Measurements from ENCODE around the gene GMPPB. TPM values are rescaled to one million over a fixed set of nuclear protein-coding genes. Genes with fewer than 3 reads are reported as not detected.
"Not testable (repeated sequence)": the region's sequence is repeated elsewhere in the genome, so short reads cannot be mapped to it uniquely, and the experiment has no call there.

Gene GMPPB
- total and polyA plus RNA-seq, 4 donors: 10.8 to 81.2 (median 46.1) TPM

- whole genome bisulfite sequencing, 2 donors: 88 to 91% methylated on average over 15 to 16 of the region's 16 CpGs
- H3K9me3 ChIP-seq (ENCODE audit: control insufficient read depth in 4 of 4, insufficient read depth in 3 of 4, low read length in 3 of 4): no peaks in the 10 kb centered on the region
- TF ChIP-seq CTCF (IDR thresholded peaks at IDR 0.05; ENCODE audit: control extremely low read depth, extremely low read depth): no peak
- no peak overlapping the region for H3K4me3 ChIP-seq
- H3K27ac ChIP-seq (ENCODE audit: low read depth in 1 of 2, low read length in 1 of 2): no peak overlapping the region
- ATAC-seq (ENCODE audit: insufficient read depth, low FRiP score): no peak
- H3K9ac ChIP-seq (ENCODE audit: insufficient read depth in 1 of 2, low read length in 2 of 2): no peak overlapping the region
- H3K4me1 ChIP-seq (ENCODE audit: control insufficient read depth in 5 of 5, insufficient read depth in 5 of 5, low read length in 5 of 5): peaks cover 0 to 5% (median 0%) of the 10 kb centered on the region in 5 donors
- H3K27me3 ChIP-seq (ENCODE audit: control insufficient read depth in 3 of 3, insufficient read depth in 3 of 3, low read length in 2 of 3): no peaks in the 10 kb centered on the region
- peaks cover 0 to 43% (median 24%) of the 10 kb centered on the region in 4 donors for H3K36me3 ChIP-seq (ENCODE audit: control insufficient read depth in 4 of 4, insufficient read depth in 4 of 4, low read length in 4 of 4)
- no peak for DNase-seq
Observed at GRCh38 chr3:49699281-49699979, 24.3 kb downstream of the GMPPB start.

- ATAC-seq (ENCODE audit: insufficient read depth, low FRiP score); H3K4me3 ChIP-seq; H3K4me1 ChIP-seq (ENCODE audit: control insufficient read depth in 5 of 5, insufficient read depth in 5 of 5, low read length in 5 of 5); H3K27me3 ChIP-seq (ENCODE audit: control insufficient read depth in 3 of 3, insufficient read depth in 3 of 3, low read length in 2 of 3); H3K9me3 ChIP-seq (ENCODE audit: control insufficient read depth in 4 of 4, insufficient read depth in 3 of 4, low read length in 3 of 4); H3K27ac ChIP-seq (ENCODE audit: low read depth in 1 of 2, low read length in 1 of 2); H3K9ac ChIP-seq (ENCODE audit: insufficient read depth in 1 of 2, low read length in 2 of 2); DNase-seq: not testable (repeated sequence)
- WGBS, 2 donors: 88 to 92% methylated on average over 4 of the region's 4 CpGs
- peaks cover 0 to 21% (median 10%) of the 10 kb centered on the region in 4 donors for H3K36me3 ChIP-seq (ENCODE audit: control insufficient read depth in 4 of 4, insufficient read depth in 4 of 4, low read length in 4 of 4)
Observed at GRCh38 chr3:49695350-49696015, 28.3 kb downstream of the GMPPB start.

GRCh38 chr3:49694409-49695070, 29.2 kb downstream of the GMPPB start:
- H3K4me1 ChIP-seq (ENCODE audit: control insufficient read depth in 5 of 5, insufficient read depth in 5 of 5, low read length in 5 of 5): peaks cover 0 to 12% (median 6%) of the 10 kb centered on the region in 5 donors
- DNase-seq; H3K27ac ChIP-seq (ENCODE audit: low read depth in 1 of 2, low read length in 1 of 2); ATAC-seq (ENCODE audit: insufficient read depth, low FRiP score); H3K9me3 ChIP-seq (ENCODE audit: control insufficient read depth in 4 of 4, insufficient read depth in 3 of 4, low read length in 3 of 4); H3K9ac ChIP-seq (ENCODE audit: insufficient read depth in 1 of 2, low read length in 2 of 2); H3K4me3 ChIP-seq; H3K27me3 ChIP-seq (ENCODE audit: control insufficient read depth in 3 of 3, insufficient read depth in 3 of 3, low read length in 2 of 3): not testable (repeated sequence)
- H3K36me3 ChIP-seq (ENCODE audit: control insufficient read depth in 4 of 4, insufficient read depth in 4 of 4, low read length in 4 of 4): peaks cover 0 to 16% (median 9%) of the 10 kb centered on the region in 4 donors
- WGBS, 2 donors: 71 to 81% methylated on average over 6 of the region's 6 CpGs

GRCh38 chr3:49691481-49691880, 32.3 kb downstream of the GMPPB start:
- DNase-seq; H3K9me3 ChIP-seq (ENCODE audit: control insufficient read depth in 4 of 4, insufficient read depth in 3 of 4, low read length in 3 of 4); H3K9ac ChIP-seq (ENCODE audit: insufficient read depth in 1 of 2, low read length in 2 of 2); ATAC-seq (ENCODE audit: insufficient read depth, low FRiP score); H3K27ac ChIP-seq (ENCODE audit: low read depth in 1 of 2, low read length in 1 of 2); H3K36me3 ChIP-seq (ENCODE audit: control insufficient read depth in 4 of 4, insufficient read depth in 4 of 4, low read length in 4 of 4); H3K27me3 ChIP-seq (ENCODE audit: control insufficient read depth in 3 of 3, insufficient read depth in 3 of 3, low read length in 2 of 3); H3K4me3 ChIP-seq: not testable (repeated sequence)
- H3K4me1 ChIP-seq (ENCODE audit: control insufficient read depth in 5 of 5, insufficient read depth in 5 of 5, low read length in 5 of 5): peaks cover 0 to 18% (median 6%) of the 10 kb centered on the region in 5 donors
- WGBS, 2 donors: 87 to 89% methylated on average over 3 of the region's 3 CpGs

- H3K4me1 ChIP-seq (ENCODE audit: control insufficient read depth in 5 of 5, insufficient read depth in 5 of 5, low read length in 5 of 5): peaks cover 0 to 18% (median 6%) of the 10 kb centered on the region in 5 donors
- not testable (repeated sequence) for H3K9ac ChIP-seq (ENCODE audit: insufficient read depth in 1 of 2, low read length in 2 of 2); DNase-seq; H3K36me3 ChIP-seq (ENCODE audit: control insufficient read depth in 4 of 4, insufficient read depth in 4 of 4, low read length in 4 of 4); H3K9me3 ChIP-seq (ENCODE audit: control insufficient read depth in 4 of 4, insufficient read depth in 3 of 4, low read length in 3 of 4); H3K27me3 ChIP-seq (ENCODE audit: control insufficient read depth in 3 of 3, insufficient read depth in 3 of 3, low read length in 2 of 3); ATAC-seq (ENCODE audit: insufficient read depth, low FRiP score); H3K4me3 ChIP-seq; H3K27ac ChIP-seq (ENCODE audit: low read depth in 1 of 2, low read length in 1 of 2)
- 93 to 94% methylated on average over 3 of the region's 3 CpGs for WGBS, 2 donors
Observed at GRCh38 chr3:49690856-49691255, 32.9 kb downstream of the GMPPB start.

GRCh38 chr3:49689908-49690624, 33.7 kb downstream of the GMPPB start:
- not testable (repeated sequence) for DNase-seq; H3K27me3 ChIP-seq (ENCODE audit: control insufficient read depth in 3 of 3, insufficient read depth in 3 of 3, low read length in 2 of 3); ATAC-seq (ENCODE audit: insufficient read depth, low FRiP score); H3K27ac ChIP-seq (ENCODE audit: low read depth in 1 of 2, low read length in 1 of 2); H3K9me3 ChIP-seq (ENCODE audit: control insufficient read depth in 4 of 4, insufficient read depth in 3 of 4, low read length in 3 of 4); H3K36me3 ChIP-seq (ENCODE audit: control insufficient read depth in 4 of 4, insufficient read depth in 4 of 4, low read length in 4 of 4)
- 8 to 9% methylated on average over 16 of the region's 16 CpGs for WGBS, 2 donors
- peak overlapping the region; percentile 75 for H3K4me3 ChIP-seq
- H3K4me1 ChIP-seq (ENCODE audit: control insufficient read depth in 5 of 5, insufficient read depth in 5 of 5, low read length in 5 of 5): peaks cover 0 to 18% (median 6%) of the 10 kb centered on the region in 5 donors
- H3K9ac ChIP-seq (ENCODE audit: insufficient read depth in 1 of 2, low read length in 2 of 2): peak overlapping the region; percentile 41 to 71
